Urothelium cell line (cell line): ENCODE results near the gene CCDC88B.

ENCODE experiments used
- DNase-seq: peaks from one replicate; pipeline ENCODE4 v3.0.0; 2011; ENCODE audit warnings: low spot score, mixed read lengths
- FAIRE-seq: peaks from 2 replicates; lab custom pipeline; 2011; peaks lifted over from hg19 to GRCh38; lab: Jason Lieb, UNC

Gene CCDC88B

DNA sequence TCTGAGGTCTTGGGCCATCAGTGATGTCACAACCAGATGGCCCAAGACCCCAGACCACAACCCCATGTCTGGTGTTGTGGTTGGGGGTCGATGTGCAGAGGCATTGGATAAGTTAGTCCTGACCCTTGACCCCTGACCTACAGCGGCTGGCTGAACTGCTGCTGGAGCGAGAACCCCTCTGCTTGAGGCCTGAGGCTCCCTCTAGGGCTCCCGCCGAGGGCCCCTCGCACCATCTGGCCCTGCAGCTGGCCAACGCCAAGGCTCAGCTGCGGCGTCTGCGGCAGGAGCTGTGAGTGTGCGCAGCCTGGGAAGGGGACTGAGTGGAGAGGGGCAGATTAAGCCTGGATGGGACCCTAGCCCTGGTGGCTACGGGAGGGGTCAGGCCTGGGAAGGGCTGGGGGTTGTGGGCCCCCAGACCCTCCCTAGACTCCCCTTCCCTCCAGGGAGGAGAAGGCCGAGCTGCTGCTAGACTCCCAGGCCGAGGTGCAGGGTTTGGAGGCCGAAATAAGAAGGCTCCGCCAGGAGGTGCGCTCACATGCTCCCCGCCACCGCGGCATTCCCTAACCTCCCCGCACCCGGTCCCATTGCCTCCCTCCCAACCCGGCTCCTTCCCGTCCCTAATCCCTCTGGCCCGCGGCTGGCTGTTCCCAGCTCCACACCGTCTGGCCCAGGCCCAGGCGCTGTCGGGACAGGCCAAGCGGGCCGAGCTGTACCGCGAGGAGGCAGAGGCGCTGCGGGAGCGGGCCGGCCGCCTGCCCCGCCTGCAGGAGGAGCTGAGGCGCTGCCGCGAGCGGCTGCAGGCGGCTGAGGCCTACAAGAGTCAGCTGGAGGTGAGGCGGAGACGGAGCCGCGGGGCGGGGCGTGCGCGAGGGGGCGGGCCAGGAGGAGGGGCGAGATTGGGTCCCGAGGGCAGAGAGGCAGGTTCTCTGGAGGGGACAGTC, 2.1 kb downstream of the CCDC88B start:
- peak; percentile 80 for DNase-seq
- FAIRE-seq = no peak

DNA sequence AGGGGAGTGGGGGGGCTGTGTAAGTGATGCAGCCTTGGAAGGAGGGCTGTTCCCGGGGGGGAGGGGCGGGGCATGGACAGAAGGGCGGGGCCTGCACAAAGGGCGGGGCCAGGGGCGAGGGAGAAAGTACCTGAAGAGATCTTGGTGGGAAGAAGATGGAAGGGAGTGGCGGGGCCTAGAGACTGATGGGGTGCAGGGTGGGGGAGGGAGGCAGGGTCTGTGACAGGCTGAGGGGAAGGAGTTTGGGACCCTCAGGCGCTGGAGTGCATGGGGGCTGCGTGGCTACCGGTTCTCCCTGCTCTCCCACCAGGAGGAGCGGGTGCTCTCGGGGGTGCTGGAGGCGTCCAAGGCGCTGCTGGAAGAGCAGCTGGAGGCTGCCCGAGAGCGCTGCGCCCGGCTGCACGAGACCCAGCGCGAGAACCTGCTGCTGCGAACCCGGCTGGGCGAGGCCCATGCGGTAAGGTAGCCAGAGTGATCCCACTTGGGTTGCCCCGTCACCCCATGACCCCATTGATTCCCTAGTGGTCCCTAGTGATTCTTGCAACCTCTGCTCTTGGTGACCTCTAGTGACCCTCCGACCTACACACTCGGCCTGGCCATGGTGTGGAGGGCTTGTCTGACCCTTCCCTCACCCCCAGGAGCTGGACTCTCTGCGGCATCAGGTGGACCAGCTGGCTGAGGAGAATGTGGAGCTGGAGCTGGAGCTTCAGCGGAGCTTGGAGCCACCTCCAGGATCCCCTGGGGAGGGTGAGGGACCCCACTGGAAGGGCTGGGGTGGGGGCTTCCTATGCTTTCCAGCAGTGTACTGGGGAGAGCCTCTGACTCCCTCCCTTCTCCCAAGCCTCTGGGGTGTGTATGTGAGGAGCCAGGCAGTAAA, 3.1 kb downstream of the CCDC88B start:
- no peak for DNase-seq
- no peak for FAIRE-seq

DNA sequence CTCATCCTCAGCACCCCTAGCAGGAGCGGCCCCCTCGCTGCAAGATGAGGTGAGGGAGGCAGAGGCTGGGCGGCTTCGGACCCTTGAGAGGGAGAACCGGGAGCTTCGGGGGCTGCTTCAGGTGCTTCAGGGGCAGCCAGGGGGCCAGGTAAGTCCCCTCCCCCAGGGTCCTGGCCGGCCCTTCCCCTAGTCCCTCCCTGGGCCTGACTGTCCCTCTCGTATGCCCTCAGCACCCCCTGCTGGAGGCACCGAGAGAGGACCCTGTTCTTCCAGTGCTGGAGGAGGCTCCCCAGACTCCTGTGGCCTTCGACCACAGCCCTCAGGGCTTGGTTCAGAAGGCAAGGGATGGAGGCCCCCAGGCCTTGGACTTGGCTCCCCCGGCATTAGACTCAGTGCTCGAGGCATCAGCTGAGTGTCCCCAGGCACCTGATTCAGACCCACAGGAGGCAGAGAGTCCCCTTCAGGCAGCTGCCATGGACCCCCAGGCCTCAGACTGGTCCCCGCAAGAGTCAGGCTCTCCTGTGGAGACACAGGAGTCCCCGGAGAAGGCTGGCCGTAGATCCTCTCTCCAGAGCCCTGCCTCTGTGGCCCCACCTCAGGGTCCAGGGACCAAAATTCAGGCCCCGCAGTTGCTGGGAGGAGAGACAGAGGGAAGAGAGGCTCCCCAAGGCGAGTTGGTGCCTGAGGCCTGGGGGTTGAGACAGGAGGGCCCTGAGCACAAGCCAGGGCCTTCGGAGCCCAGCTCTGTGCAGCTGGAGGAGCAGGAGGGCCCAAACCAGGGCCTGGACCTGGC, 4.0 kb downstream of the CCDC88B start:
- no peak for DNase-seq
- FAIRE-seq = no peak

DNA sequence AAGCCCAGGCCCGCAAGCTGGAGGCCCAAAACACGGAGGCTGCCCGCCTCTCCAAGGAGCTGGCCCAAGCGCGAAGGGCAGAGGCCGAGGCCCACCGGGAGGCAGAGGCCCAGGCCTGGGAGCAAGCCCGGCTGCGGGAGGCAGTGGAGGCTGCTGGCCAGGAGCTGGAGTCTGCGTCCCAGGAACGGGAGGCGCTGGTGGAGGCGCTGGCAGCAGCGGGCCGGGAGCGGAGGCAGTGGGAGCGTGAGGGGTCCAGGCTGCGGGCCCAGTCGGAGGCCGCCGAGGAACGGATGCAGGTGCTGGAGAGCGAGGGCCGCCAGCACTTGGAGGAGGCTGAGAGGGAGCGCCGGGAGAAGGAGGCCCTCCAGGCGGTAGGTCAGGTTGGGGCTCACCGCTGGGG, 4.8 kb downstream of the CCDC88B start:
- FAIRE-seq = no peak

DNA sequence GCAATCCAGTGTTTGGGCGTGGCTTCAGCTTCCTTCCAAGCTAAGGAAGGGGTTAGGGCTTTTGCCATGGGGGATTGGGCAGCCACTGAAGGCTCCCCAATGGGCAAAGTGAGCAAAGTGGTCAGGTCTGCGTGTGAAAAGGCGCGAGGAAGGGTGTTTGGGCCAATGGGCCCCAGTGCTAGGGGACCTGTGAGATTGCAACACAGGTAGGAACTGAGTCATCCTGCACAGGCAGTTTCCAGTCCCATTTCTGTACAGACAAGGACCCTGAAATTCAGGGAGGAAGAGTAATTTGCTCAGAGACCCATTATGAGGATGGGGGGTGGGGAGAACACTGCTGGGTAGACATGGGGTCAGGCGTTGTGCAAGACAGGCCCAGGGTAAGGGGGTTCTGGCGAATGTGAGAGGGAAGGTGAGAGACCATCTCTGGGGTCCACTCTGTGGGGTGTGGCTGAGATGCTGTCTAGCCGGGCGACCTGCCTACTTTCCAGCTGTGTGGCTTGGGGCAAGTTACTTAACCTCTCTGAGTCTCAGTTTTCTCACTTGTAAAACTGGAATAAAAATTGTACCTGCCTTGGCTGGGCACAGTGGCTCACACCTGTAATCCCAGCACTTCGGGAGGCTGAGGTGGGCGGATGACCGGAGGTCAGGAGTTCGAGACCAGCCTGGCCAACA, 7.3 kb downstream of the CCDC88B start:
- DNase-seq (no peak), FAIRE-seq (no peak)

More for the DNA sequence above, 4.8 kb downstream of the CCDC88B start:
- no peak for DNase-seq

DNA sequence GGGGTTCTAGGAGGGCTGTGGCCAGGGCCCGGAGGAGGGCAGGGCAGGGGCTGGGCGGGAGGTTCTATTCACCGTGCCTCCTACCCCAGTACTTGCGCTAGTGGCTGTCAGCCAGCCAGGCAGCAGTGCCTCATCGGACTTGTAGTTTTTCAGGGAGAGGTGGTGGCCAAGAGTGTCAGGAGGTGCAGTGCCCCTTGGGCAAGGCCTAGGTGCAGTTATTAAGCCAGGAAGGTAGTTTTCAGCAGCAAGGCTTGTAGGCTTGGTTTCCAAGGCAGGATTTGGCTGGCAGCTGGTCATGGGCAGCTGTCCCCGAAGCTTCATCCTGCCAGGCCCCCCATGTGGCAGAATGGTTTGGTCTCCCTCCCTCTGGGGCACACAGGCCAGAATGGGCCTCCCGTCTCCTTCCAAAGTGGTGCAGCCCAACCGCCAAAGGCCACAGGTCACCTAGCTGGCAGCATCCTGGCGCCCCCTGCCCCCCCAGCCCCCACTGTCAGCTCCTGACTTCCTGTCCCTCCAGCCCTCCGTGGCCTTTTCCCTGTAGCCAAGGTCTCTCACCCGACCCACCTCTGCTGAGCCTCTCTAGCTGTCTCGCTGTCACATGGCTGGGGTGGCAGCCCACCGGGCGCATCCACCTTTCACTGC, 8.5 kb downstream of the CCDC88B start:
- DNase-seq = no peak
- FAIRE-seq = no peak

DNA sequence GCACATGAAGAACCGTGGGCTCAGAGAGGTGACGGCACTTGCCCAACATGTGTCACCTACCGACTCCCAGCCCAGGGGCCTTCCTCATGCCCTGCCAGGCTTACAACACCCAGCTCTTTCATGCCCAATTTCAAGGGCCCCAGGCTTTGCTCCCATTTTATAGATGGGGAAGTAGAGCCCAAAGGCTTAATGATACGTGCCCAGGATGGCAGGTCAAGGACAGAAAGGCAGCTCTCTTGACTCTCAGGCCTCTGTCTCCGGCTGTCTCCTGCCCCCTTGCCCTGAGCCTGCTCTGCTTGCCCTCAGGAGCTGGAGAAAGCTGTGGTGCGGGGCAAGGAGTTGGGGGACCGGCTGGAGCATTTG, 9.0 kb downstream of the CCDC88B start:
- FAIRE-seq (no peak), DNase-seq (no peak)

DNA sequence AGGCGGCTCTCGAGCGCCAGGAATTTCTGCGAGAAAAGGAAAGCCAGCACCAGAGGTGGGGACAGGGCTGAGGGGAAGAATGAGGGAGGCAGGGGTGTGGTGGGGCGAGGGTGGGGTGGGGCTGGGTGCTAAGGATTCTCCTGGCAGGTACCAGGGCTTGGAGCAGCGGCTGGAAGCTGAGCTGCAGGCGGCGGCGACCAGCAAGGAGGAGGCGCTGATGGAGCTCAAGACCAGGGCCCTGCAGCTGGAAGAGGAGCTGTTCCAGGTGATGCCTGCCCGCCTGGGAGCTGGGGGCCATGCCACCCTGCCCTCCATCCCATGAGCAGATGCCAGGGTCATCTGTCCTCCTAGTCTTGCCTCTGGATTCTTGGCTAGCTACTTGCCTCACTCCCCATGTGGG, 9.4 kb downstream of the CCDC88B start:
- FAIRE-seq = no peak

DNA sequence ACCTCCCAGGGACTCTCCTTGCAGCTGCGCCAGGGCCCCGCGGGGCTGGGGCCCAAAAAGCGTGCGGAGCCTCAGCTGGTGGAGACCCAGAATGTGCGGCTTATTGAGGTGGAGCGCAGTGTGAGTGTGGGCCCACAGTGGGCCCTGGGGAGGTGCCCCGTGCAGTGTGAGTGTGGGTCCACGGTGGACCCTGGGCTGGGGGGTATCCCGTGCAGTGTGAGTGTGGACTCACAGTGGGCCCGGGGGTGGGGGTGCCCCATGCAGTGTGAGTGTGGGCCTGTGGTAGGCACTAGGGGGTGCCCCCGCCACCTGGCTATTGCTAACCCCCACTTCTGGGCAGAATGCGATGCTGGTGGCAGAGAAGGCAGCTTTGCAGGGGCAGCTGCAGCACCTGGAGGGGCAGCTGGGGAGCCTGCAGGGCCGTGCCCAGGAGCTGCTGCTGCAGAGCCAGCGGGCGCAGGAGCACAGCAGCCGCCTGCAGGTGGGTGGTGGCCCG, 11.2 kb downstream of the CCDC88B start:
- no peak for DNase-seq
- FAIRE-seq = no peak

More for the DNA sequence above, 9.4 kb downstream of the CCDC88B start:
- no peak for DNase-seq

DNA sequence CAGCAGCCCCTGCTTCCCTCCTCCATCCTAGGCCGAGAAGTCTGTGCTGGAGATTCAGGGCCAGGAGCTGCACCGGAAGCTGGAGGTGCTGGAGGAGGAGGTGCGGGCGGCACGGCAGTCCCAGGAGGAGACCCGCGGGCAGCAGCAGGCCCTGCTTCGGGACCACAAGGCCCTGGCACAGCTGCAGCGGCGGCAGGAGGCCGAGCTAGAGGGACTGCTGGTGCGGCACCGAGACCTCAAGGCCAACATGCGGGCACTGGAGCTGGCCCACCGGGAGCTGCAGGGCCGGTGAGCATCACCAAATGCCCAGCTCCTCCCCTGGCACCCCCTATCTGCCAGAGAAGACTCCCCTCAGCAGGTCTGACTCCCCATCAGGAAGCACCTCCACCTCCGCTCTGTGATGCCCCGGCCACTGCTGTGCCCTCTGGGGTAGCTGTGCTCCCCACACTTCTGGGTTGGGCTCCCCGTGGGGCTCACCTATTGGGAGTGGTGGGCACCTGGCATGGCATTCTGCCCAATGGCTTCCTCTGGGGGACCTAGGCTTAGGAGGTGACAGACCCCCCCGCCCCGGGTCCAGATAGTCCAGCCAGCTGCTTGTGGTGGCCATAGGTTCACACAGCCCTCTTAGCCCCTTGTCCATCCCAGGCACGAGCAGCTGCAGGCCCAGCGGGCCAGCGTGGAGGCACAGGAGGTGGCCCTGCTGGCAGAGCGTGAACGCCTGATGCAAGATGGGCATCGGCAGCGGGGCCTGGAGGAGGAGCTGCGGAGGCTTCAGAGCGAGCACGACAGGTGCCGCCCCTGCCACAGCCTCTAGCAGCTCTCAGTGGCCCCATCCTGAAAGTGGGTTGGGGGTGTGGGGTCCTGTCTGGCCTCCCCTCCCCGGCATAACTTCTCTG, 12.3 kb downstream of the CCDC88B start:
- FAIRE-seq = no peak

DNA sequence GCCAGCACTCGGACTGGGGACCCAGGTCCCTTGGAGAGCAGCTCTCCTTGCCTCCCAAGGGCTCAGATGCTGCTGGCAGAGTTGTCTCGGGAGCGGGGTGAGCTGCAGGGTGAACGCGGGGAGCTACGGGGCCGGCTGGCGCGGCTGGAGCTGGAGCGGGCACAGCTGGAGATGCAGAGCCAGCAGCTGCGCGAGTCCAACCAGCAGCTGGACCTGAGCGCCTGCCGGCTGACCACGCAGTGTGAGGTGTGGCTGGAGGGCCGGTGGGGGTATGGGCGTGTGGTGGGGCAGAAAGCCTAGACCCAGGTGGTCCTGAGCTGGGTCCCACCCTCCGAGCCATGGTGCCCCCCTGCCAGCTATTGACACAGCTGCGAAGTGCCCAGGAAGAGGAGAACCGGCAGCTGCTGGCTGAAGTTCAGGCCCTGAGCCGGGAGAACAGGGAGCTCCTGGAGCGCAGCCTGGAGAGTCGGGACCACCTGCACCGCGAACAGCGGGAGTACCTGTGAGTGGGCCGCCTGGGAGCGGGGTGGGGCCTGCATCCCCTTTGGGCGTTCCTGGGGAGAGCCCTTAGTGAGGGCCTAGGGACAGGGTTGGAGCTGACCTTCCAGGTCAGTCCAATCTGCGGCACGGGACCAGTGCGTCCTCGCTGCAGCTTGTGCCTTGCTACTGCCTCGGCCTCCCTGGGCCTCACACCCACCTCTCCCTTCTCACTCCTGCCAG, 13.2 kb downstream of the CCDC88B start:
- FAIRE-seq = no peak
- no peak for DNase-seq

More for the DNA sequence above, 12.3 kb downstream of the CCDC88B start:
- DNase-seq = no peak

DNA sequence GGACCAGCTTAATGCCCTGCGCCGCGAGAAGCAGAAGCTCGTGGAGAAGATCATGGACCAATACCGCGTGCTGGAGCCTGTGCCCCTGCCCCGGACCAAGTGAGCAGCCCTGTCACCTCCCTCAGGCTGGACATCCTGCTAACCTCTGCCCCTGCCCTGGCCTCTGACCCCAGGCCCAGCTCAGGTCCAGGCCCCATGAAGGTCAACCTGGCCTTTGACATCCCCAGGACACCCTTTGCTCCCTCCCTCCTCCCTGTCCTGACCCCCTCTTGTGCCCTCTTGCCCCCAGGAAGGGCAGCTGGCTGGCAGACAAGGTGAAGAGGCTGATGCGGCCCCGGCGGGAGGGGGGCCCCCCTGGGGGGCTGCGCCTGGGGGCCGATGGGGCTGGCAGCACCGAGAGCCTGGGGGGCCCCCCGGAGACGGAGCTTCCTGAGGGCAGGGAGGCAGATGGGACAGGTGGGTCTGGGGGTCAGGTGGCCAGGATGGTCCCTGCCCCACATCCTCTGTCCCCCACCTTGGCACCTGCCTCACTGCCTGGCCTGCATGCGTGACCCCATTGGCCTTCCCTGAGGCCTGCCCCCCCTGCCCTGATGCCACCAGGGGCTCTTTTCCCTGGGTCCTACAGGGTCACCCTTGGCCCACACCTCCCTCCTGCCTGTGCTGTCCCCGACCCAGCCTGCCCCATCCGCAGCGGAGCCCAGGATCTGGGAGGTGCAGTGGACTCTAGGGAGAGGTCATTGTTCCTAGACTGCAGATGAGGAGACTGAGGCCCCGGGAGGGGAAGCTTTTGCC, 13.9 kb downstream of the CCDC88B start:
- DNase-seq (no peak), FAIRE-seq (no peak)

DNA sequence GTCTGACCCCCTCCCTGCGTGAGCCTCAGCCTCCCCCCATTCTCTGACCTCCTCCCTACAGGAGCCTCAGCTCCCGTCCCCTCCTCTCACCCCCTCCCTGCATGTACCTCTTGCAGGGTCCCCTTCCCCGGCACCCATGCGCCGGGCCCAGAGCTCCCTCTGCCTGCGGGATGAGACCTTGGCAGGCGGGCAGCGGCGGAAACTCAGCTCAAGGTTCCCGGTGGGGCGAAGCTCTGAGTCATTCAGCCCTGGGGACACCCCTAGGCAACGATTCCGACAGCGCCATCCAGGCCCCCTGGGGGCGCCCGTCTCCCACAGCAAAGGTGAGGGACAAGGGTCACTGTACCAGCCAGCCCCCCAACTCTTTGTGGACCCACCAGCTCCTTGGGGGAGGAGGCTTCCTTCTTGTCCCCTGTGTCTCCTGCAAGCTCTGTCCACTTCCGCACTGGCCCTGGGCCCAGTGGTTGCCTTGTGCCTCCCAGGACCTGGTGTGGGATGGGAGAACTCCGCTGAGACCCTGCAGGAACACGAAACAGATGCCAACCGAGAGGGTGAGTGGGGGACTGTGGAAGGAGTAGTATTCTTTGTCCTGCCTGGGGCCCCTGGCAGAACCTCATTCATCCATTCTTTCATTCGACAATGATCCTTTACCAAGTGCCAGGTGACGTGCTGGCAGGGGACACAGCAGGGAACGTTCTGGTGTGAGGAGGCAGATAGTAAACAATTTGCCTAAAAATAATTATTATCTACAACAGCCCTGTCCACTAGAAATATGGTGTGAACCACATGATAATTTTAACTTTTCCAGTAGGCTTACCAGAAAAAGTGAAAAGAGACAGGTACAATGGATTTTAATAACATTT, 15.3 kb downstream of the CCDC88B start:
- FAIRE-seq (no peak), DNase-seq (peak; percentile 93)

DNA sequence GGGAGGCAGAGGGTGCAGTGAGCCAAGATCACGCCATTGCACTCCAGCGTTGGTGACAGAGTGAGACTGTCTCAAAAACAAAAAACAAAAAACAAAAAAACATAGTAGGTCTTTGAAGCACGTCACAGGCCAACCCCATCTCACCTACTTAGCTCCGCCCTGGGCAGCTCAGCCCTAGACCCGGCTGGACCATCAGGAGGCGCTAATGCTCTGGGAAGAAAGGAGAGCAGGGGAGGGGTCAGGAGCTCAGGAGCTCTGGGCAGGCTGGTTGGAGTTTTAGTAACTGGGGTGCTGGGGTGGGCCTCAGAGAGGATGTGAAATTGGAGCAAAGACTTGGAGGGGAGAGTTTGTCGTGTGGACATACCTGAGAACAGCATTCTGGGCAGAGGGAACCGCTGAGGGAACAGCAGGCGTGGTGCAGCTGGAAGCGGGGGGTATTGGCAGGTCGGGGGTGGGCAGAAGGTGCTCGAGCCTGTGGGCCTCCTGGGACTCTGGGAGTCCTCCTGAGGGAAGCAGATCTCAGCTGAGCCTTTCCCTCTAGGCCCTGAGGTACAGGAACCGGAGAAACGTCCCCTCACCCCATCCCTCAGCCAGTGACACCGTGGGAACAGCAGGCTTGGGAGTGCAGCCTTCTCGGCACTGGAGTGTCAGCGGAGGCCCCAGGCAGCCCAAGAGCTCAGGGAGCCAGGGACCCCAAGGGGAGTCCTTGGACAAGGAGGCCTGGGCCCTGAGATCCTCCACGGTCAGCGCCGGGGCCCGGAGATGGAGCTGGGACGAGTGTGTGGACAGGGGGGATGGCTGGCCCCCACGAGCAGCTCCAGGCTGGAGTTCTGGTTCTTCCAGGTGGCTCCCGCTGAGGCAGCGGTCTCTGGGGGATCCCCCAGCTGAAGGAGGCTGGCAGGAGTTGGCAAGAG, 16.8 kb downstream of the CCDC88B start:
- DNase-seq (peak; percentile 44), FAIRE-seq (no peak)

DNA sequence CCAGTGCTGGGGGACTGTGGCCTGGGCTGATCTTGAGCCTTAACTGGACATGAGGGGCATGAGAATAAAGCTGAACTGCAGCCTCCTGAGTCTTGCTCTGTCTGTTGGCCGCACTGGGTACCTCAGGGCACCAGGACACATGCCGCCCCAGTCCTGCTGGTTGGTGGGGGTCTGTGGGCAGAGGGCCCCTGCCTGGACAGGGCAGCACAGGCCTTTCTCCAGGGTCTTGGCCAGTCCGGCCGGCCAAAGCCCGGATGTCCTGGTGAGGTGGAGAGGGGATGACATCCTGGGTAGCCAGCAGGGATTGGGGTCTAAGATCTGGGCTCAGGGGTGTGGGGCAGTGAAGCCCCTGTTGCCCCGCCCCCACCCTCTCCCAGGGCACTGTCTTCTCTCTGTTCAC, 17.4 kb downstream of the CCDC88B start:
- DNase-seq = no peak

More for the DNA sequence above, 17.4 kb downstream of the CCDC88B start:
- no peak for FAIRE-seq
